Lower leg skin (tissue), 4 donors: ENCODE results near the gene DRC3. TPM values are rescaled to one million over a fixed set of nuclear protein-coding genes. Genes with fewer than 3 reads are reported as not detected.

Experiments
- DNase-seq, 2 donors: peaks; one replicate each; pipeline ENCODE4 v3.0.0-alpha.2; 2019; ENCODE audit warnings: low spot score in 2 of 2
- H3K4me3 ChIP-seq: fragments of 200-600 bp; sonication (generic); 2 replicates; pipeline ENCODE4 v1.5.1; 2017; ENCODE audit warnings: mild to moderate bottlenecking, low read depth; ENCODE audit not compliant: poor library complexity, severe bottlenecking
- POLR2A ChIP-seq, 2 donors: fragments of 450-650 bp; IDR thresholded peaks; one replicate each; pipeline ENCODE4 v1.6.1; 2016 to 2017; ENCODE audit warnings: antibody characterized with exemption in 2 of 2, mild to moderate bottlenecking in 1 of 2, moderate library complexity in 1 of 2
- WGBS, 2 donors: methylation state at CpG; one replicate each; pipeline ENCODE4 v1.1.5; 2018; 5-methylcytosine and 5-hydroxymethylcytosine counted together
- intact Hi-C: fragments of 100-400 bp; cut with DNase I; formaldehyde crosslinking; loops from one replicate; pipeline ENCODE4 v1.15.0; 2023; ENCODE audit warnings: low total_unique reads
- total RNA-seq, 4 donors: library from RNA; depleted of rRNA; stranded (reverse); fragments of >200 nt; gene quantifications; one replicate each; pipeline ENCODE4 v1.1.0, GENCODE V29; 2016
- TF ChIP-seq, protein P1 (sequence below), 3 donors: fragments of 450-650 bp; IDR thresholded peaks; one replicate each; pipeline ENCODE4 v1.5.1; 2016; ENCODE audit warnings: antibody characterized with exemption in 3 of 3, mild to moderate bottlenecking in 3 of 3, moderate library complexity in 2 of 3

DRC3 gene
- total RNA-seq, 4 donors from 2014 or later = 0.93 to 6.4 (median 4.0) TPM

DNA sequence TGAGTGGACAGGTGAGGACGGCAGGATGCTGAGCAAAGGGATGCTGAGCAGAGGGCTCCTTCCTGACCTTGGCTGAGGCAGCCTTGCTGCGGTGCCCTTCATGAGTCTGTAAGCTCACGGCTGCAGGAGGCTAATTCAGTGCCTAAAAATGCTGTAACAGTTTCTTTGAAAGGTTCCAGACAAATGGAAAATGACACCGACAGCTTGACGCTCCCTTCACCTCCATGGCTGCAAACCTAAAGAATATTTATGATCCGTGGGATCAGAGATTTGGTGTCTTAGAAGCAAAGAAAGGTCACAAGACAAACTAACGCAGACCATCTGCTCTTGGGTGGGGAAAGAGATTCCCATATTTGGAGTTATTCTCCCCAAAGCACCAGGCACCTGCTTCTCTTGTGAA is 28.4 kb upstream of the DRC3 start:
- H3K4me3 ChIP-seq = no peak overlapping the region
- TF ChIP-seq, protein P1, sequence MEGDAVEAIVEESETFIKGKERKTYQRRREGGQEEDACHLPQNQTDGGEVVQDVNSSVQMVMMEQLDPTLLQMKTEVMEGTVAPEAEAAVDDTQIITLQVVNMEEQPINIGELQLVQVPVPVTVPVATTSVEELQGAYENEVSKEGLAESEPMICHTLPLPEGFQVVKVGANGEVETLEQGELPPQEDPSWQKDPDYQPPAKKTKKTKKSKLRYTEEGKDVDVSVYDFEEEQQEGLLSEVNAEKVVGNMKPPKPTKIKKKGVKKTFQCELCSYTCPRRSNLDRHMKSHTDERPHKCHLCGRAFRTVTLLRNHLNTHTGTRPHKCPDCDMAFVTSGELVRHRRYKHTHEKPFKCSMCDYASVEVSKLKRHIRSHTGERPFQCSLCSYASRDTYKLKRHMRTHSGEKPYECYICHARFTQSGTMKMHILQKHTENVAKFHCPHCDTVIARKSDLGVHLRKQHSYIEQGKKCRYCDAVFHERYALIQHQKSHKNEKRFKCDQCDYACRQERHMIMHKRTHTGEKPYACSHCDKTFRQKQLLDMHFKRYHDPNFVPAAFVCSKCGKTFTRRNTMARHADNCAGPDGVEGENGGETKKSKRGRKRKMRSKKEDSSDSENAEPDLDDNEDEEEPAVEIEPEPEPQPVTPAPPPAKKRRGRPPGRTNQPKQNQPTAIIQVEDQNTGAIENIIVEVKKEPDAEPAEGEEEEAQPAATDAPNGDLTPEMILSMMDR (IDR thresholded peaks at IDR 0.05) = no peak
- TF ChIP-seq POLR2A (IDR thresholded peaks at IDR 0.05) = no peak
- 68 to 83% methylated on average over 7 of the region's 7 CpGs for WGBS, 2 donors
- DNase-seq = no peak
- intact Hi-C loops = no loop called here

DNA sequence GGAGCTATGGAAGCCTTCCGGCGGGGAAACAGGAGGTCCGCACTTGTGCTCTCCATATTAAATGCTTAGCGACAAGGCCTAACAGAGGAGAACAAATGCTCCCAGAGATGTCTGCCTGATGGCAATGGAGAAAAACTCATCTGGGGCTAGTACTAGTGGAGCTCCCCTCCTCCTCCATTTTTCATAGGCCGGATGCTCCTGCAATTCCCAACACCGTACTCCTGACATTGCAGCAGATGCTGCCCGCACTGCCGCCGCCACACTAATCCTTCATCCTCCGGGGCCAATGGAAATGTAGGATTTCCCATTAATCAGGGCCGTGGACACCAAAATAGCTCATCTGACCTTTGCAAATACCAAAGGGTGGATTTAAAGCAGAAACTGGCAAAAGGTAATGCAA is 27.9 kb upstream of the DRC3 start:
- no peak for TF ChIP-seq POLR2A (IDR thresholded peaks at IDR 0.05)
- TF ChIP-seq, protein P1 (IDR thresholded peaks at IDR 0.05) = no peak
- H3K4me3 ChIP-seq = no peak overlapping the region
- DNase-seq = no peak
- intact Hi-C loops = no loop called here
- 91 to 97% methylated on average over 11 of the region's 11 CpGs for WGBS, 2 donors

DNA sequence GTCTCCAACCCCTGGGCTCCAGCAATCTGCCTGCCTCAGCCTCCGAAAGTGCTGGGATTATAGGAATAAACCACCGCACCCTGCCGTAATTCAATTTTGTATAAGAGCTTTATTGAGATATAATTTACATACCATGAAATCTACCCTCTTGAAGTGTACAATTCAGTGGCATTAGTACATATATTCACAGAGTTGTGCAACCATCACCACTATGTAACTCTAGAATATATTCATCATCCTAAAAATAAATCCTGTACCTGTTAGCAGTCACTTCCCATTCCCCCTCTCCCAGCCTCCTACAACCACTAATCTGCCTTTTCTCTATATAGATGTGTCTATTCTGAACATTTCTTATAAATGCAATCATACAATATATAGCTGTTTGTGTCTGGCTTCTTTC is 26.6 kb upstream of the DRC3 start:
- TF ChIP-seq, protein P1 (IDR thresholded peaks at IDR 0.05) = no peak
- intact Hi-C loops = no loop called here
- 65 to 97% methylated on average over 3 of the region's 3 CpGs for WGBS, 2 donors

DNA sequence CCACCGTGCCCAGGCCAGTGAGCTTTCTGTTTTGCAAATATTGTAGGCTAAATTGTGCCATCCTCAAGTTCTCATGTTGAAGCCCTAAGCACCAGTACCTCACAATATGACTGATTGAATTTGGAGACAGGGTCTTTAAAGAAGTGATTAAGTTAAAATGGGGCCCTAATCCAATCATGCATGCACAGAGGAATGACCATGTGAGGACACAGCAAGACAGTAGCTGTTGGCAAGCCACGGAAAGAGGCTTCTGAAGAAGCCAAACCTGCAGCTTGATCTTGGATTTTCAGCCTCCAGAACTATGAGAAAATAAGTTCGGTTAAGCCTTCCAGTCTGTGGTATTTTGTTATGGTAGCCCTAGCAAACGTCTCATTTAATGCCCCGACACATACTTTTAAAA is 25.4 kb upstream of the DRC3 start:
- 87 to 90% methylated on average over 5 of the region's 5 CpGs for WGBS, 2 donors
- DNase-seq = no peak
- H3K4me3 ChIP-seq = no peak overlapping the region
- intact Hi-C loops = no loop called here
- TF ChIP-seq, protein P1 (IDR thresholded peaks at IDR 0.05) = no peak
- TF ChIP-seq POLR2A (IDR thresholded peaks at IDR 0.05) = no peak

More for the DNA sequence above, 26.6 kb upstream of the DRC3 start:
- no peak for DNase-seq
- no peak overlapping the region for H3K4me3 ChIP-seq

DNA sequence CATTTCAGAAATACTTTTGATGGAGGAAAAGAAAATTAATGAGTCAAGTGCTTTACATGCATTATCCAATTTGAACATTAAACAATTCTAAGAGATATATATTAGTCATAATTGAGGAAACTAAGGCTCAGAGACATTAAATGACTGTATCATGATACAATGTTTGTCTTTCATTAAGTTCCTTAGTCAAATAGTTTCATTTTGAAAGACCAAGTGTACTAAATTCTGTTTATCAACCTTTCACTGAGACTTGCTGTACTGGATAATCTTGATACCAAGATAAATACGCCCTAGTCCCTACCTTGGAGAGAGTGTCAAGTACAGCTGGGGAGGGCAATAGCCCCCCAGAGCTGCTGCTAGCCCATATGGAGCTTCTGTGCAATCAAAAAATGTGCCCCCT is 24.7 kb upstream of the DRC3 start:
- intact Hi-C loops = no loop called here
- H3K4me3 ChIP-seq = no peak overlapping the region
- 71 to 89% methylated on average over 1 of the region's 1 CpG for WGBS, 2 donors
- no peak for DNase-seq
- TF ChIP-seq POLR2A (IDR thresholded peaks at IDR 0.05) = no peak
- TF ChIP-seq, protein P1 (IDR thresholded peaks at IDR 0.05) = no peak

DNA sequence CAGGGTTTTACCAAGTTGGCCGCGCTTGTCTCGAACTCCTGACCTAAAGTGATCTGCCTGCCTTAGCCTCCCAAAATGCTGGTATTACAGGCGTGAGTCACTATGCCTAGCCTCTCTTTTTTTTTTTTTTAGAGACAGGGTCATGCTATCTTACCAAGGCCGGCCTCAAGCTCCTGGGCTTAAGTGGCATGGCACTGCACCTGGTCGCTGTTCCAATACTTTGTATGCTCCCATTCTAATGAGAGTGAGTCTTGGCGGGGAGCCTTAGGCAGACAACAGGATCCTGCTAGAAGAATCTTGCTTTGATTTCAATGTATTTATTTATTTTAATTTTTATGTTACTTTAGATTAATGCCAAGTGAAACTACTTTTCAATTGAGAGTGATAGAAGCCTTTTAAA is 22.3 kb upstream of the DRC3 start:
- DNase-seq = no peak
- intact Hi-C loops = no loop called here
- 81 to 87% methylated on average over 7 of the region's 7 CpGs for WGBS, 2 donors
- TF ChIP-seq, protein P1 (IDR thresholded peaks at IDR 0.05) = no peak
- no peak for TF ChIP-seq POLR2A (IDR thresholded peaks at IDR 0.05)
- no peak overlapping the region for H3K4me3 ChIP-seq
